HG03280 (cell line): Measurements from ENCODE around the gene SMAD6.
"Not testable (repeated sequence)": the region's sequence is repeated elsewhere in the genome, so short reads cannot be mapped to it uniquely, and the experiment has no call there.

Experiments used
- ATAC-seq: cut with Tn5 transposase; IDR thresholded peaks from one replicate; pipeline ENCODE4 v1.9.1; 2021; ENCODE audit warnings: mild to moderate bottlenecking, moderate library complexity; ENCODE audit not compliant: unreplicated experiment

The SMAD6 gene

DNA sequence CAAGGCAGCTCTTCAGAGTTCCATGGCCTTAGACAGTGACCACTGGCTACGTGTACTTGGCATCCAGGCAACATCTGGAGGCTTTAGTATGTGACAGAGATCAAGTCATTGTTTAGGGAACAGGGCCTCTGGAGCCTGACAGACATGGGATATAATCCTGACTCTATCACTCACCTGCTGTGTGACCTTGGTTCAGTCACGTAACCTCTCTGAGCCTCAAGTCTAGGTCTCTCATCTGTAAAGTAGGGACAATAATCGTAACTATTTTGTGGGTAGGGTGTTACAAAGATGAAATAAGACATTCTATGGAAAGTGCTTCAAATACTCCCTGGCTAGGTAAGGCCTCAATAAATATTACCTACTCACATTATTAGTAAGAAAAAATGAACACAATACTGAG lies 114.2 kb downstream of the SMAD6 start:
- no peak for ATAC-seq

DNA sequence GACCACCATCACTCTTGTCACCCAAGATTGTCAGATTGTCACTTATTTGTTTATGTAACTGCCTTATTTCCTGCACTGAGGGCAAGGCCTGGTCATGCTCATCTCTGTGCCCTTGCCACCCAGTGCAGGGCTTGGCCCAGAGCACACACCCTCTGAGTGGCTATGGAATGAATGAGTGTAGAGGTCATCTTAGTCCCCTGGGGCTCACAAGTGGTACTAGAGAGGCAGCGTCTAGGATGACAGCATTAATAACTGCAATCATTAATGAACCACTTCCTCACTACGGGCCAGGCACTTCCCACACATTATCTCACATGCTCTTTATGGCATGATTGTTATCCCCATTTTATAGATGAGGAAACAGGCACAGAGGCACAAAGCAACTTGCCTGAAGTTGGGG lies 117.0 kb downstream of the SMAD6 start:
- no peak for ATAC-seq

DNA sequence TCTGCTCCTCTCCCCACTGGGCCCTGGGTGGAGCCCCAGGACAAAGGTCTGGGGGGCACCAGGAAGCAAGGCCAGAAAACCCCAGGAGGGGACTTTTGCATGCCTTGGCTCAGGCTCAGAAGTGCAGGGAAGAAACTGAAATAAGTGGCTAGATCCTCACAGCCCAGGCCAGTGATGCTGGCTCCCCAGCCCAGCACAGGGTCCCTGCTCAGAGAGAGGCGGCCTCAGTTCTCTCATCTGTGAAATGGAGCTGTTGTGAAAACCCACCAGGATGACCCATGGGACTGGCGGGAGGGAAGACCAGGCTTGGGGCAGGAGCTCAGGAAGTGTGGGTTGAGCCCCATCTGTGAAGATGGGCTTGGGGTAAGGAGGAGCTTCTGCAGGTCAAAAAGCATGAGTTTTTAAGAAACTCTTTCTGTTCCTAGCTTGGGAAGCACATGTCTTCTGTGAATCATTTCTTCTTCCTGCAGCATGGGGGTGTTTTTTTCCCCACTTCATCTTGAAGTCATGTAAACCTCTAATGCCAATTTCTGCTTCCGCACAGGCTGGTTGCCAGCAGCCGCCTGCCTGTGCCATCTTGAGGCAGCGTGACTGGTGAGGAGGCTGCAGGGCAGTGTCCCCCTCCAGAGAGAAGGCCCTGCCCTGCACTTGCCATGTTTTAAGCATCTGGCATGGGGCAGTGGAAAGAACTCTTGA lies 118.6 kb downstream of the SMAD6 start:
- no peak for ATAC-seq

DNA sequence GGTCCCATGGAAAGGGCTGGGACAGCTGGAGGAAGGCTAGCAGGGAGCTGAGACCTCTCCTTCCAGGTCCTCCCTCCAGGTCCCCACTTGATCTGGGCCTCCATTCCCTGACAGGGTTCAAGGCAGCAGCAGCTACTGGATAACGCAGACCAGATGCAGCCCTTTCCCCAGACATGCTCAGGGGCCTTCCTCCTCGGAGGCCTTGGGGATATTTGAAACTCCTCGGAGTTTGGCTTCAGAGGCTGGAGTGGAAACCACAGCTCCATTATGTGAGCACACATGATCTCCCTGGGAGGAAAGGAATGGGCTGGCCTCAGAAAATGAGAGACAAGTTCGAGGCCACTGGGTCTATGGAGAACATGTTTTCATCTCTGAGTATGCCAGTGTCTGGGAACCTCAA lies 119.3 kb downstream of the SMAD6 start:
- ATAC-seq, result no peak

DNA sequence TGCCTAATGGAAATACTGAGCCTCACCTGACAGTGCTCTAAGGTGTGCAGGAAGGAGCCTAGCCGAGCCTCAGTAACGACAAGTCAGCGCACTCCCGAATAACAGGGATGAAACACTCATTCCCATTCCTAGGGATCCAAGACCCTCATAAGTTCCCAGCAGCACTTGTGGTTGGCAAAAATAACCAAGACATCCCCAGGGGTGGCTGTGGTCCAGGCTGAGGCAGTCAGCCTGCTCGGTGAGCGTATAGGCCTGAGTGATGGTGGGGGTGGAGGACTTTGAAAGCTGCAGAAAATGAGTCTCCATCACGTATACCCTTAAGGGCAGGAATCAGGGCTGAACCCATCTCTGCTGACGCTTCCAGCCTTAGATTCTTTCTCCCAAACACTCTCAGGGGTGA lies 120.1 kb downstream of the SMAD6 start:
- no peak for ATAC-seq

DNA sequence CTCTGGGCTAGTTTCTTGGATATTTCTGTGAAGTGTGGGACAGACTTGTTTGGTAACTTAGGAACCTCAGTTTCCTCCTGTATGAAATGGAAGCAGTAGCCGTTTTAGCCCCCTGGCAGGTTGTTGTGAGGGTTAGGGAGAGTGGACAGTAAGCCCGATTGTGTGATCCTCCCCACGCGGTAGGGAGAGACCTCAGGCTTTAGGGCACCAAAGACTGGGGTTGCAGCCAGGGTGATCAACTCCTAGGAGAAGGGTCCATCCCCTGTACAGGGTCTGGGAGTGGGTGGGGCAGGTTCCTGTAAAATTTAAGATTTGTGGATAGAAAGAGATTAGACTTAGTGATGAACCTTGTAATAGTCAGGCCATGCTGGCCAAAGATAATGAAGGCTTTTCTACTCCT lies 120.5 kb downstream of the SMAD6 start:
- no peak for ATAC-seq

DNA sequence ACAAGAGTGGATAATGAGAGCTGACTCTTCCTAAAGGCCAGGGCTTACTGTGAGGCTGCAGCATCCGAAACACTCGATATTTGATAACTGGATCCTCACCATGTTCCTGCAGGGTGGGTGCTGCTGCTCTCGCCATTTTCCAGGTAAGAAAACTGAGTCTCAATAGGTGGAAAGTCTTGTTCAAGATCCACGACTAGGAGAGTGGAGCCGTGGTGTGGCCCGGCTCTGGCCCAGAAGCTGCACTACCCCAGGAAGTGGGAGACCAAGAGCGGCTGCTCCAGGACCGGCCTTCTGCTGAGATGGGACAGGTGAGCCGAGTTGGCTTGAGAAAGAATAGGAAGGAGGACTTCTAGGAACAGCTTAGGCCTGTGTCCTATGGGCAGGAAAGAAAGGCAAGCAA lies 121.6 kb downstream of the SMAD6 start:
- ATAC-seq, result no peak

DNA sequence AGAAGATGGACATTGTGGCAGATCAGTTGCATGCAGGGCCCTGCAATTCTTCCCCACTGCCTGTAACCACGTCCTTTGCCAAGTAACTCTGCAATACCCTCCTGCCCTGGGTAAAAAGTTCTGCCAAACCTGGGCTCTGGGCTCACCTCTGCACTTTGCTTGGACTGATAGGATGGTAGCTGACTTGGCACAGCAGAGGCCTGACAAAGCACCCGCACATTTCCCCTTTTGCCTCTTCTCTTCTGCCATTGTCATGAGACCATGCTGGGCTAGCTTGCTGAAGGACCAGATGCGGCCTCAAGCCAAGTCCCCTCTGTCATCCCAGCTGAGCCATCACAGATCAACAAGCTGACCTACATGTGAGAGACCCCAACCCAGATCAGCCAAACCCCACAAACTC lies 122.4 kb downstream of the SMAD6 start:
- ATAC-seq, result no peak

DNA sequence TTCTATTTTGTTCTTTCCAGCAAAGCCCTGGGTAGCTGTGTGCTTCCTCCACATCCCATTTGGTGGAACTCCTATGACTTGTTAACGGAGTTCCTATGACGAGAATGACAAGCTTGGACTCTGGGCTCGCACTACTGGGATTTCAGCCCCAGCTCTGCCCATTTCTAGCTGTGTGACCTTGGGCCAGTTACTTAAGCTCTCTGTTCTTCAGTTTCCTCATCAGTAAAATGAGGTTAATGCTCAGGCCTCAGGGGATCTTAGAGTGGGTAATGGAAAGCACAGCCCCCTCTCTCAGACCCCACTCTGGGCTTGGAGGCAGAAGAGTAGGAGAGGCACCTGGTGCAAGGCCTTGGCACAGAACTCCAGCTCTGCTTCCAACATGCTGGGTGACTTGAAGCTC lies 123.1 kb downstream of the SMAD6 start:
- ATAC-seq, result no peak

DNA sequence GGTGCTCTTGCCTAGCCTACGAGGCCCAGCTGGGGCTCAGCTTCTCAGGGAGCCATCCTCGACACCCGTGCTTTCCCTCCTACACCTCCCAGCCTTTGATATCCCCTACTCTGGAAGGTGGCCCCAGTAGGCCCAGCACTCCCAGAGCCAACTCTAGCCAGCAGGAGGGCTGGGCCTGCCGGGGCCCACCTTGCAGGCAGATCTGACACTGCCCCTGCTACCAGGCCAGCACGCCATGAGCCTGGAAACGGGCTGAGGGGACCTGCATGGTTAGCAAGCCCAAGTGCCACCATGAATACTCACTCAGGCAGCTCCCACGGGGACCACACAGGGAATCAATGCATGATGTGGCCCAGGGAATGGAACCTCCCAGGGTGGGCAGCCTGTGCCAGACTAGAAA lies 123.7 kb downstream of the SMAD6 start:
- no peak for ATAC-seq

DNA sequence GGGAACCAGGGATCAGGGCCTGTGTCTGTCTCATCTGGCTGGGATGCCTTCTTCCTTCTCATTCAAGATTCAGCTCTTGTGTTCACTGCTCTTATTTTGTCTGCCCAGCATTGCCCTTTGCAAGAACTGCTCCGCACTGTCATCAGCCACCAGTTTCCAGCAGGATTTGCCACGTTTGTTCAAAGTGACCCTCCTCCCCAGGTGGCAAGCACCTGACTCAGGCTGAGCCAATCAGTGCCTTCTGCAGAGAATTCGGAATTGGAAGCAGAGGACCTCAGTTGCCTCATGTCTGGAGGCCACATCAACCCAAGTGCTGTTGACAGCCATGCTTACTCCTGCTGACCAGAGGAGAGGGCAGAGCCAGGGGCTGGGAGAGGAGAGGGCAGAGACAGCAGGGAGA lies 124.5 kb downstream of the SMAD6 start:
- no peak for ATAC-seq

DNA sequence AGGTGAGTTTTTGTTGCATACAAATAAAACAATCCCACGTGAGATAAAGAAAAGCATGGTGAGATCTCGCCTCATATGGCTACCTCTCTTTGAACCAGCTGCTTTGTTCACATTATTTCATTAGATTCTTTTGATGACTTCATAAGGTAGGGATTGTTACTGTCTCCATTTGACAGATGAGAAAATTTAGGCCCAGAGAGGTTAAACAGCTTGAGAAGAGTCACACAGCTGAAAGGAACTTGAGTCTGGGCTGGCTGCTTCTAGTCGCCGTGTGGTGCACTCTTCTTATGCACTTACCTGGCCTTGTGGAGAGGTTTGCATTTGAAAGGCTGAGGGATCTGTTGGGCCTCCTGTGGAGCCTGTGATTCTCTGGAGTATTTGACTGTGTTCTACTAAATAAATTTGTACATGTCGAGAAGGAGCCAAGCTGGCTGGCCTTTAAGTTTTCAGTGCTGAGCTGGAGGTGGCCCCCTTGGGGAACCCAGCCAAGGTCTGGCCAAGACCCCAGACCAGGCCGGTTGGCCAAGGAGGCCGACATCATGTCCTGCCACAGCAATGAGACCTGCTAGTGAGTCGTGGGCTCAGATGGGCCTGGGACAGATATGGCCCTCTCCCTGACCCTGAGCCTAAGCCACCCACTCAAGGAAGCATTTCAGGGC lies 125.1 kb downstream of the SMAD6 start:
- no peak for ATAC-seq

DNA sequence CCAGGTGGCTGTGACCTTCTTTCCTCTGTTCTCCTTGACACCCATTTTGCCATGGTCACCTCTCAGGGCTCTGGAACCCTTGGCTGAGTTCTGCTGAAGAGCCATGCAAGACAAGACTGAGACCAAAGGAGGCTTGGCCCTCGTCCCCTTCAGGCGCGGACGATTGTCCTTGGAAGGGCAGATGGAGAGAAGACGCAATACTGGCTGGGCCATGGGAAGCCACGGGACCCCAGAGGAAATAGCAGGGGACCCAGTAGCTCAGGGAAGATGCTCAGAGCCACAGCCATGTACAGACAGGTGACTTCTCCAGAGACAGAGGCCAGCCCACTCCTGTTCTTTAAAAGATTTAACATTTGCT lies 125.6 kb downstream of the SMAD6 start:
- ATAC-seq, result no peak

DNA sequence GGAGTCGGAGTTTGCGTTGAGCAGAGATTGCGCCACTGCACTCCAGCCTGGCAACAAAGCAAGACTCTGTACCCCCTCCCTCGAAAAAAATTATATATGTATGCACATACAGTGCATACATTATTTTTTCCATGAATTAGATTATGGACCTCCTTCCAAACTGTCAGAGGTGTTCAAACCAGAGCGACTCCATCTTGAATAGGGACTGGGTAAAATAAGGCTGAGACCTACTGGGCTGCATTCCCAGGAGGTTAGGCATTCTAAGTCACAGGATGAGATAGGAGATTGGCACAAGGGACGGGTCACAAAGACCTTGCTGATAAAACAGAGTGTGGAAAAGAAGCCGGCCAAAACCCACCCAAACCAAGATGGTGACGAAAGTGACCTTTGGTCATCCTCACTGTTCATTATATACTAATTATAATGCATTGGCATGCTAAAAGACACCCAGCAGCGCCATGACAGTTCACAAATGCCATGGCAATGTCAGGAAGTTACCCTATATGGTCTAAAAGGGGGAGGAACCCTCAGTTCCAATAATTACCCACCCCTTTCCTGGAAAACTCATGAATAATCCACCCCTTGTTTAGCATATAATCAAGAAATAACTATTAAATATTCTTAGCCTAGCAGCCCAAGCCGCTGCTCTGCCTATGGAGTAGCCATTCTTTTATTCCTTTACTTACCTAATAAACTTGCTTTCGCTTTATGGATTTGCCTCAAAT lies 126.9 kb downstream of the SMAD6 start:
- not testable (repeated sequence) for ATAC-seq

DNA sequence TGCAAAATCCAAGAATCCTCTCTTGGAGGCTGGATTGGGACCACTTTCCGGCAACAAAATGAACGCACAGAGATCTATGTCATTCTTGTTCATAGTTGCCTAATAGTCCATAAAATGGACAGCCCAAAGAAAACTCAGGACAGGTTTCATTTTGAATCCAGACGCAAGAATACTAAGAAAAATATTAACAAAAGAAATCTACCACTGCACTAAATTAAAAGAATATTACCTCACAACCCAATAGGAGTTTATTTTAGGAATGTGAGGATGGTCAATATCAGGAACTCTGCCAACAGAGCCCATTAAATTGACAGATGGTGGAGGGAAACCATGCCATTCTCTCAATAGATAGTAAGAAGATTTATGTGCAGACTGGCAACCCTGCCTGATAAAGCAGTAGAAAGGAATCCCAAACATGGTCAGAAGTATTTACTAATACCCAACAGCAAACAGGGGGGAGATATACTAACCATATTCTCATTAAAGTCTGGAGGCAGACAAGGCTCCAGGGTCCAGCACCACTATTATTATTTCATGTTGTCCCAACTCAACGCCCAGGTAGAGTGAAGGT lies 127.6 kb downstream of the SMAD6 start:
- no peak for ATAC-seq

DNA sequence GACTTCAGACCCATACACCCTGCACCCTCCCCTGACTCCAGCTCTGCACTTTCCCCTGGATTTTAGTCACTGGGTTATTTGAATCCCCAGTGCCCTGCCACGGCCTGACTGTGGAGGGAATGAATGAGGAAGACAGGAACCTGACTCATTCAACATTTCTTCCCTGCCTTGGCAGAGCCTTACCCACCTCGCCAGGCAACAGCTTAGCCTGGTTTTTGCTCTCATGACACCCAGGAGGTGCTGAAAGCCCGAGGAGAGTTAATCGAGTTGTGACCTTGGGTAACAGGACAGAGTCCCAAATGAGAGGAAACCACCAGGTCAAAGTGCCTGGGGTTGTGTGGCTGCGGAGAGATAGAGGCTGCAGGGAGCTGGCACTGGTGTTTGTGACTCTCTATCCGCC lies 128.3 kb downstream of the SMAD6 start:
- ATAC-seq, result no peak

DNA sequence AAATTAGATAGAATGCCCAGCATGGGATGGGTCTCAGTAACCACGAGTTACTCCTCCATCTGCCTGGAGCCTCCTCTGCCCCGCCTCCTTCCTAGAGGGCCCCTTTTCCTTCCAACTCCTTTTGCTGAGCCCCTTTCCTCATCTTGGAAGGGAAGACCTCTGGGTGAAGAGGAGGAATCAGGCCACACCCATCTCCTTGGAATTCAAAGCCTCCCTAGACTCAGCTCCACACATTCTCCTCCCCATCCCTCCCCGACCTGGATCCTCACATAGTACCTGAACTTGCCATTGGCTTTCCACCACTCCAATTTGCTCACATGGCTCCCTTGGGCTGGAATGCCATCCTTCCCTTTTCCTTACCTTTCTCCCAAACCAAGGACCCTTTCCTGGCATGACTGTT lies 128.8 kb downstream of the SMAD6 start:
- no peak for ATAC-seq

DNA sequence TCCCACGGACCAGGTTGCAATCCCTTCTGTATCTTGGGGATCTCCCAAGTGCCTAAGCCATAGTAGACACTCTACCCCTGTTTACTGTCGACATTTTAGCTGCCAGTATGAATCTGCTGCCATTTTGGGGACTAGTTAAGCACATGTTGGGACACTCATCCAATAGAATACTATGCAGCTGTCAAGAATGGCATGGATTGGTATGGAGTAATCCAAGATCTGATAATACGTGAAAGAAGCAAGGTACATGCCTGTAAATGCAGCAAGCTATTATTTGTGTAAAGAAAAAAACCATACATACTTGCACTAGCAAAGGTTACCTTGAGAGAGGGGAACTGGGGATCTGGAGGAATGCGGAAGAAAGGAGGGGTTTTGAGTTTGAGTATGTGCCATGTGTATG lies 129.3 kb downstream of the SMAD6 start:
- ATAC-seq, result no peak

DNA sequence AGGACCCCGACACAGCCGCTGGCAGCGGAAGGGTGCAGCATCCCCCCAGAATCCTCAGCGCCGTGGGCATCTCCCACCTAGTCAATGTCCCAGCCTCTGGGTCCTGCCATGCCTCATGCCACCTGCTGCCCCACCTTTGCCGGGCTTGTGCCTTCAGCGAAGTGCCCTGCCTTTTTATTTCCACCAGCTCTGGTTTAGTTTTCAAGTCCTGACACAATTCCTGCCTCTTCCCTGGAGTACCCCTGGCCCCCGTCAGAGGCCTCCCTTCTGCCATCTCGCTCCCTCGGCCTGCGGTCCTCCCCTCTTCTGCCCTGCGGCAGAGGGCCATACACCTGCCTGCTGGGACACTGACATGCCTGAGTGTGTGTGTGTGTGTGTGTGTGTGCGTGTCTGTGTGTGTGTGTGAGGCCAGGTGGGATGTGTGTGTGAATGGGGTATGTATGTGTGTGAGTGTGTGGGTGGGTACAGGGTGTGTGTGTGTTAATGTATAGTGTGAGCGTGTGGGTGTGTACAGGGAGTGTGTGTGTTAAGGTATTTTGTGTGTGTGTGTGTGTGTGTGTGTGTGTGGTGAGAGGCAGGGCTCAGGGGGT lies 129.9 kb downstream of the SMAD6 start:
- no peak for ATAC-seq
